Loucy (cell line): Measurements from ENCODE around the gene SLC6A12.

Experiments used
- H2AFZ ChIP-seq: fragments of 200-600 bp; sonication (generic); 2 replicates; pipeline ENCODE4 v1.6.0; 2016; ENCODE audit warnings: antibody characterized with exemption, mild to moderate bottlenecking, low read length, moderate library complexity
- H3F3A ChIP-seq: fragments of 200-600 bp; 2 replicates; pipeline ENCODE4 v1.6.0; 2016; ENCODE audit warnings: antibody characterized with exemption, low read depth, mild to moderate bottlenecking
- H3K27me3 ChIP-seq: fragments of 200-600 bp; sonication (generic); 2 replicates; pipeline ENCODE4 v1.6.1; 2014; ENCODE audit warnings: low read length, mild to moderate bottlenecking; ENCODE audit not compliant: insufficient read depth, poor library complexity, severe bottlenecking
- H3K36me3 ChIP-seq: fragments of 200-600 bp; sonication (generic); 2 replicates; pipeline ENCODE4 v1.6.1; 2016; ENCODE audit warnings: low read length; ENCODE audit not compliant: insufficient read depth
- H3K4me1 ChIP-seq: fragments of 200-600 bp; sonication (generic); 2 replicates; pipeline ENCODE4 v1.5.1; 2014; ENCODE audit warnings: low read length, mild to moderate bottlenecking; ENCODE audit not compliant: insufficient read depth, poor library complexity, severe bottlenecking
- H3K4me2 ChIP-seq: fragments of 200-600 bp; sonication (generic); 2 replicates; pipeline ENCODE4 v1.6.0; 2014; ENCODE audit warnings: antibody characterized with exemption, low read length, low read depth, mild to moderate bottlenecking; ENCODE audit not compliant: poor library complexity, severe bottlenecking
- H3K4me3 ChIP-seq: fragments of 200-600 bp; sonication (generic); 2 replicates; pipeline ENCODE4 v1.5.1; 2014; ENCODE audit warnings: low read length, mild to moderate bottlenecking, mixed read lengths; ENCODE audit not compliant: poor library complexity, severe bottlenecking
- H3K79me2 ChIP-seq: fragments of 200-600 bp; sonication (generic); 2 replicates; pipeline ENCODE4 v1.6.1; 2014; ENCODE audit warnings: low read length; ENCODE audit not compliant: insufficient read depth
- H3K9ac ChIP-seq: fragments of 200-600 bp; sonication (generic); 2 replicates; pipeline ENCODE4 v1.6.0; 2014; ENCODE audit warnings: mild to moderate bottlenecking, low read depth, low read length, moderate library complexity; ENCODE audit not compliant: poor library complexity, severe bottlenecking
- H3K9me2 ChIP-seq: fragments of 200-600 bp; sonication (generic); replicated peaks from 2 replicates; pipeline ENCODE4 v1.6.1; 2016; ENCODE audit warnings: low read depth, low read length, mixed read lengths
- H3K9me3 ChIP-seq: fragments of 200-600 bp; sonication (generic); 2 replicates; pipeline ENCODE4 v1.6.1; 2014; ENCODE audit warnings: mild to moderate bottlenecking, antibody characterized with exemption, low read length, low read depth; ENCODE audit not compliant: insufficient read depth
- H4K20me1 ChIP-seq: fragments of 200-600 bp; sonication (generic); 2 replicates; pipeline ENCODE4 v1.6.0; 2014; ENCODE audit warnings: antibody characterized with exemption, low read length, mild to moderate bottlenecking; ENCODE audit not compliant: insufficient read depth, poor library complexity, severe bottlenecking
- EZH2phosphoT487 ChIP-seq: fragments of 200-600 bp; IDR thresholded peaks from 2 replicates; pipeline ENCODE4 v1.6.1; 2018; ENCODE audit warnings: antibody characterized with exemption, mild to moderate bottlenecking, moderate library complexity, borderline replicate concordance
- TF ChIP-seq, protein P1 (sequence below): fragments of 200-600 bp; sonication (generic); conservative IDR thresholded peaks from 2 replicates; pipeline ENCODE4 v1.5.1; 2014; ENCODE audit warnings: mild to moderate bottlenecking, antibody characterized with exemption, low read length

The SLC6A12 gene

GRCh38 chr12:175759-176158 is 38.2 kb downstream of the SLC6A12 start:
- no peak overlapping the region for H3K4me2 ChIP-seq
- no peaks in the 10 kb centered on the region for H3K9me2 ChIP-seq
- H3K4me1 ChIP-seq, result peaks cover 79% of the 10 kb centered on the region
- no peaks in the 10 kb centered on the region for H3K27me3 ChIP-seq
- H3K4me3 ChIP-seq, result no peak overlapping the region
- no peaks in the 10 kb centered on the region for H4K20me1 ChIP-seq
- H3F3A ChIP-seq, result no peaks in the 10 kb centered on the region
- no peak overlapping the region for H2AFZ ChIP-seq
- no peaks in the 10 kb centered on the region for H3K79me2 ChIP-seq
- TF ChIP-seq, protein P1, sequence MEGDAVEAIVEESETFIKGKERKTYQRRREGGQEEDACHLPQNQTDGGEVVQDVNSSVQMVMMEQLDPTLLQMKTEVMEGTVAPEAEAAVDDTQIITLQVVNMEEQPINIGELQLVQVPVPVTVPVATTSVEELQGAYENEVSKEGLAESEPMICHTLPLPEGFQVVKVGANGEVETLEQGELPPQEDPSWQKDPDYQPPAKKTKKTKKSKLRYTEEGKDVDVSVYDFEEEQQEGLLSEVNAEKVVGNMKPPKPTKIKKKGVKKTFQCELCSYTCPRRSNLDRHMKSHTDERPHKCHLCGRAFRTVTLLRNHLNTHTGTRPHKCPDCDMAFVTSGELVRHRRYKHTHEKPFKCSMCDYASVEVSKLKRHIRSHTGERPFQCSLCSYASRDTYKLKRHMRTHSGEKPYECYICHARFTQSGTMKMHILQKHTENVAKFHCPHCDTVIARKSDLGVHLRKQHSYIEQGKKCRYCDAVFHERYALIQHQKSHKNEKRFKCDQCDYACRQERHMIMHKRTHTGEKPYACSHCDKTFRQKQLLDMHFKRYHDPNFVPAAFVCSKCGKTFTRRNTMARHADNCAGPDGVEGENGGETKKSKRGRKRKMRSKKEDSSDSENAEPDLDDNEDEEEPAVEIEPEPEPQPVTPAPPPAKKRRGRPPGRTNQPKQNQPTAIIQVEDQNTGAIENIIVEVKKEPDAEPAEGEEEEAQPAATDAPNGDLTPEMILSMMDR, result no peak
- TF ChIP-seq EZH2phosphoT487, result no peak
- H3K36me3 ChIP-seq, result no peaks in the 10 kb centered on the region
- H3K9ac ChIP-seq, result peak overlapping the region; percentile 47
- H3K9me3 ChIP-seq, result no peaks in the 10 kb centered on the region

GRCh38 chr12:175250-175649 is 38.7 kb downstream of the SLC6A12 start:
- H3K4me3 ChIP-seq, result no peak overlapping the region
- no peak overlapping the region for H2AFZ ChIP-seq
- no peak overlapping the region for H3K9ac ChIP-seq
- H3K4me1 ChIP-seq, result peaks cover 80% of the 10 kb centered on the region
- no peaks in the 10 kb centered on the region for H3K79me2 ChIP-seq
- no peaks in the 10 kb centered on the region for H3K36me3 ChIP-seq
- no peaks in the 10 kb centered on the region for H3K9me3 ChIP-seq
- H3F3A ChIP-seq, result no peaks in the 10 kb centered on the region
- H3K9me2 ChIP-seq, result no peaks in the 10 kb centered on the region
- H3K27me3 ChIP-seq, result no peaks in the 10 kb centered on the region
- TF ChIP-seq, protein P1, result no peak
- TF ChIP-seq EZH2phosphoT487, result no peak
- H3K4me2 ChIP-seq, result no peak overlapping the region
- H4K20me1 ChIP-seq, result no peaks in the 10 kb centered on the region

GRCh38 chr12:174596-174995 is 39.4 kb downstream of the SLC6A12 start:
- H4K20me1 ChIP-seq, result no peaks in the 10 kb centered on the region
- H3K4me3 ChIP-seq, result no peak overlapping the region
- H3K4me1 ChIP-seq, result peaks cover 80% of the 10 kb centered on the region
- no peaks in the 10 kb centered on the region for H3K79me2 ChIP-seq
- no peaks in the 10 kb centered on the region for H3K9me2 ChIP-seq
- no peaks in the 10 kb centered on the region for H3K36me3 ChIP-seq
- no peak overlapping the region for H3K4me2 ChIP-seq
- no peaks in the 10 kb centered on the region for H3K27me3 ChIP-seq
- H3F3A ChIP-seq, result no peaks in the 10 kb centered on the region
- no peak overlapping the region for H2AFZ ChIP-seq
- no peaks in the 10 kb centered on the region for H3K9me3 ChIP-seq
- H3K9ac ChIP-seq, result no peak overlapping the region
- no peak for TF ChIP-seq EZH2phosphoT487
- TF ChIP-seq, protein P1, result no peak
